ENCODE measurements around the gene SRRD.

SRRD gene

GRCh38 chr22:26483043-26483438 lies 636 bp upstream of the SRRD start:
- no peak for DNase-seq (ENCODE audit: low read depth)

- peak; percentile 62 for DNase-seq (ENCODE audit: low read depth)
These were observed 656 bp downstream of the SRRD start for GRCh38 chr22:26484360-26484706.

- peak; percentile 24 for DNase-seq (ENCODE audit: low read depth)
These were observed 1.3 kb downstream of the SRRD start for GRCh38 chr22:26485013-26485412.

GRCh38 chr22:26485806-26486390 lies 2.2 kb downstream of the SRRD start:
- DNase-seq (ENCODE audit: low read depth) = no peak

- DNase-seq (ENCODE audit: low read depth) = no peak
These were observed 2.7 kb downstream of the SRRD start for GRCh38 chr22:26486394-26486793.

GRCh38 chr22:26487996-26488395 lies 4.3 kb downstream of the SRRD start:
- DNase-seq (ENCODE audit: low read depth) = no peak

- DNase-seq (ENCODE audit: low read depth) = no peak
These were observed 5.9 kb downstream of the SRRD start for GRCh38 chr22:26489447-26490036.

- DNase-seq (ENCODE audit: low read depth) = no peak
These were observed 8.5 kb downstream of the SRRD start for GRCh38 chr22:26492220-26492619.

GRCh38 chr22:26494506-26494905 lies 10.8 kb downstream of the SRRD start:
- no peak for DNase-seq (ENCODE audit: low read depth)

- DNase-seq (ENCODE audit: low read depth) = no peak
These were observed 12.8 kb downstream of the SRRD start for GRCh38 chr22:26496456-26496855.

GRCh38 chr22:26499188-26499703 lies 15.6 kb downstream of the SRRD start:
- DNase-seq (ENCODE audit: low read depth) = no peak

- DNase-seq (ENCODE audit: low read depth) = no peak
These were observed 18.3 kb downstream of the SRRD start for GRCh38 chr22:26501996-26502395.

- DNase-seq (ENCODE audit: low read depth) = peak; percentile 57
These were observed 19.2 kb downstream of the SRRD start for GRCh38 chr22:26502688-26503561.

- DNase-seq (ENCODE audit: low read depth) = no peak
These were observed 20.1 kb downstream of the SRRD start for GRCh38 chr22:26503758-26504157.

- DNase-seq (ENCODE audit: low read depth) = no peak
These were observed 24.5 kb downstream of the SRRD start for GRCh38 chr22:26508148-26508547.

GRCh38 chr22:26512149-26512793 lies 28.6 kb downstream of the SRRD start, which contains the start of gene TFIP11:
Gene TFIP11, minus strand, starts transcription at chr22:26512473. Its CDS starts 2,201 bp downstream, at chr22:26510272.
- DNase-seq (ENCODE audit: low read depth) = peak; percentile 92

GRCh38 chr22:26513838-26514237 lies 30.2 kb downstream of the SRRD start:
- no peak for DNase-seq (ENCODE audit: low read depth)

- no peak for DNase-seq (ENCODE audit: low read depth)
These were observed 30.9 kb downstream of the SRRD start for GRCh38 chr22:26514419-26515161.

- DNase-seq (ENCODE audit: low read depth) = no peak
These were observed 32.3 kb downstream of the SRRD start for GRCh38 chr22:26515931-26516330.

- DNase-seq (ENCODE audit: low read depth) = no peak
These were observed 32.8 kb downstream of the SRRD start for GRCh38 chr22:26516503-26516902.

- DNase-seq (ENCODE audit: low read depth) = no peak
These were observed 33.8 kb downstream of the SRRD start for GRCh38 chr22:26517429-26517828.

- DNase-seq (ENCODE audit: low read depth) = no peak
These were observed 38.3 kb downstream of the SRRD start for GRCh38 chr22:26522012-26522411.

Measured in ELR (cell line).